ENCODE measurements around the gene BYSL. TPM values are rescaled to one million over a fixed set of nuclear protein-coding genes. Genes with fewer than 3 reads are reported as not detected.

Gene BYSL
- total and polyA plus RNA-seq, 2 donors = 7.8 to 13.0 TPM

DNA sequence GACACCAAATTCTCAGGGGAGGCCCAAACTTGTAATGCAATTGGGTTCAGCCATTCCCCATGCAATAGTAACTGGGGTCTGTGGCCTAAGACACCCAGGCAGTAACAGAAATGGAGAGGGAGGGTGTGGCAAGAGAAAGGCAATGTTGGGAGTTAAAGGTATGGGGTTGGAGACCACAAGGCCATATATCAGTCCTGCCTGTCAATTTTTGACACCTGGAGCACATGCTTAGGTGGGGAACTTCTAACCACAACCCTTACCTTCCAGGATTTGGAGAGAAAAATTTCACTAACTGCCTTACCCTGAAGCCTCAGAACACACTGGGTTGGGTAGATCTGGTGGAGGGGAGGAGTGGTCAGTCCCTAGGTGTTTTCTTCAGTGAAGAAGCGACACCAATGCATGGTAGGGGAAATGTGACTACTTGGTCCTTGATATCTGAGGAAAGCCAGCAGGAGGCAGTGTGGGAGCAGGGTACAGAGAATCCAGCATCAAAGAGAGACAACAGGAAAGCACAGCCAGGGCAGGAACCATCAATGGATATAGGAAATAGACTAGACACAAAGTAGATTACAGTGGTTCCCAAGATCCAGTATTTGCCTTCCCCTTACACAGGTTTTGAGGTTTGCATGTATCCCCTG, 19.3 kb upstream of the BYSL start:
- Histone ChIP-seq H3K36me3 (ENCODE audit: control insufficient read depth in 2 of 2, insufficient read depth in 2 of 2, low read length in 1 of 2) (peaks cover 19 to 50% of the 10 kb centered on the region in 2 donors), H3K4me3 (ENCODE audit: low read length in 2 of 2) (no peak overlapping the region), H3K27ac (ENCODE audit: low read depth in 1 of 2, low read length in 1 of 2) (no peak overlapping the region), H3K4me1 (ENCODE audit: control insufficient read depth in 2 of 2, insufficient read depth in 2 of 2, low read length in 2 of 2) (peaks cover 0 to 4% of the 10 kb centered on the region in 2 donors), H3K9me3 (ENCODE audit: control insufficient read depth in 2 of 2, insufficient read depth in 1 of 2, low read length in 1 of 2) (no peaks in the 10 kb centered on the region), H3K27me3 (ENCODE audit: control insufficient read depth in 2 of 2, insufficient read depth in 1 of 2, low read length in 1 of 2) (no peaks in the 10 kb centered on the region)
- DNase-seq (ENCODE audit: low read depth in 6 of 9, low spot score in 9 of 9) = peak in 5 of 9 donors; percentile 45 to 76 (median 60)
- WGBS = 98% methylated on average over 1 of the region's 1 CpG

DNA sequence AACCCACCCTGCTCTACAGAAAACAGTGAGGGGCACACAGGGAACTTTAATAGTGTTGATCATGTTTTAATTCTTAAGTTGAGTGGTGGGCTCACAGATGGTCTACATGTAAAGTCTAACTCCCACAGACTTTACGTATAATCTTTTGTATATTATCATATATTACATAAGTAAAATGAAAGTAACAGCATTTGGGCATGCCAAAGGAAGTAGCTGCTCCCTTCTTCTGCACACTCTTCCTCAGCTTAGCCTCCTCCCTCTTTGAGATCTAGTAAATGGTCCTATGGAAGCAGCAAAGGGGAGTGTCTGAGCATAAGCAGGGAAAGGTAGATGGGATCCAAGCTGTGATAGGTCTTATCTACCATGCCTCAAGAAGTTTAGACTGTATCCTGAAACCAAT, 11.6 kb upstream of the BYSL start:
- 97% methylated on average over 1 of the region's 1 CpG for WGBS
- no peak overlapping the region for H3K27ac ChIP-seq (ENCODE audit: low read depth in 1 of 2, low read length in 1 of 2)
- H3K4me3 ChIP-seq (ENCODE audit: low read length in 2 of 2) = no peak overlapping the region
- no peak for DNase-seq (ENCODE audit: low read depth in 6 of 9, low spot score in 9 of 9)
- H3K4me1 ChIP-seq (ENCODE audit: control insufficient read depth in 2 of 2, insufficient read depth in 2 of 2, low read length in 2 of 2) = no peaks in the 10 kb centered on the region
- no peaks in the 10 kb centered on the region for H3K9me3 ChIP-seq (ENCODE audit: control insufficient read depth in 2 of 2, insufficient read depth in 1 of 2, low read length in 1 of 2)
- H3K36me3 ChIP-seq (ENCODE audit: control insufficient read depth in 2 of 2, insufficient read depth in 2 of 2, low read length in 1 of 2) = peaks cover 68 to 78% of the 10 kb centered on the region in 2 donors
- no peaks in the 10 kb centered on the region for H3K27me3 ChIP-seq (ENCODE audit: control insufficient read depth in 2 of 2, insufficient read depth in 1 of 2, low read length in 1 of 2)

GRCh38 chr6:41914343-41914742, 7.0 kb upstream of the BYSL start:
- Histone ChIP-seq H3K4me3 (ENCODE audit: low read length in 2 of 2) (no peak overlapping the region), H3K9me3 (ENCODE audit: control insufficient read depth in 2 of 2, insufficient read depth in 1 of 2, low read length in 1 of 2) (no peaks in the 10 kb centered on the region), H3K27me3 (ENCODE audit: control insufficient read depth in 2 of 2, insufficient read depth in 1 of 2, low read length in 1 of 2) (no peaks in the 10 kb centered on the region), H3K27ac (ENCODE audit: low read depth in 1 of 2, low read length in 1 of 2) (no peak overlapping the region), H3K4me1 (ENCODE audit: control insufficient read depth in 2 of 2, insufficient read depth in 2 of 2, low read length in 2 of 2) (no peaks in the 10 kb centered on the region), H3K36me3 (ENCODE audit: control insufficient read depth in 2 of 2, insufficient read depth in 2 of 2, low read length in 1 of 2) (peaks cover 47 to 55% of the 10 kb centered on the region in 2 donors)
- DNase-seq (ENCODE audit: low read depth in 6 of 9, low spot score in 9 of 9) = no peak
- WGBS = 96% methylated on average over 2 of the region's 2 CpGs

DNA sequence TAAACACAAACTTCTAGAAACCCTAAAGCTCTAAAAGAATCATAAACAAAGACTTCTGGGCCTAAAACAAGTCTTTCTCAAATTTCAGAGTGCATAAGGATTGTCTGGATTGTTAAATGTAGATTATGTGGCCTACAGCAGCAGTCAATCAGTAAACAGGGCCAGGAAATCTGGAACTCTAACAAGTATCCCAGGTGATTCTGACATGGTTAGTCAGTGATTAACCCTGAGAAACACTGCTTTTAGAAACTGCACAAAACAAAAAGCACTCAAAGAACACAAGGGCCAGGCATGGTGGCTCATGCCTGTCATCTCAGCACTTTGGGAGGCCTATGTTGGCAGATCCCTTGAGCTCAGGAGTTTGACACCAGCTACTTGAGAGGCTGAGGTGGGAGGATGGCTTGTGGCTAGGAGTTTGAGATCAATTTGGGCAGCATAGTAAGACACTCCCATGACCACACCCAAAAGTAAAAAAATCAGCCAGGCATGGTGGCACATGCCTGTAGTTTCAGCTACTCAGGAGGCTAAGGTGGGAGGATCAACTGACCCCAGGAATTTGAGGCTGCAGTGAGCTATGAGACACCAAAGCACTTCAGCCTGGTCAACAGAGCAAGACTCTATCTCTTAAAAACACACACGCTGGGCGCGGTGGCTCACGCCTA, 6.3 kb upstream of the BYSL start:
- peaks cover 6% of the 10 kb centered on the region in 2 donors for H3K4me1 ChIP-seq (ENCODE audit: control insufficient read depth in 2 of 2, insufficient read depth in 2 of 2, low read length in 2 of 2)
- DNase-seq (ENCODE audit: low read depth in 6 of 9, low spot score in 9 of 9) = no peak
- H3K9me3 ChIP-seq (ENCODE audit: control insufficient read depth in 2 of 2, insufficient read depth in 1 of 2, low read length in 1 of 2) = no peaks in the 10 kb centered on the region
- no peak overlapping the region for H3K4me3 ChIP-seq (ENCODE audit: low read length in 2 of 2)
- peaks cover 42 to 48% of the 10 kb centered on the region in 2 donors for H3K36me3 ChIP-seq (ENCODE audit: control insufficient read depth in 2 of 2, insufficient read depth in 2 of 2, low read length in 1 of 2)
- no peak overlapping the region for H3K27ac ChIP-seq (ENCODE audit: low read depth in 1 of 2, low read length in 1 of 2)
- WGBS = 94% methylated on average over 4 of the region's 4 CpGs
- no peaks in the 10 kb centered on the region for H3K27me3 ChIP-seq (ENCODE audit: control insufficient read depth in 2 of 2, insufficient read depth in 1 of 2, low read length in 1 of 2)

- no peaks in the 10 kb centered on the region for H3K9me3 ChIP-seq (ENCODE audit: control insufficient read depth in 2 of 2, insufficient read depth in 1 of 2, low read length in 1 of 2)
- H3K27ac ChIP-seq (ENCODE audit: low read depth in 1 of 2, low read length in 1 of 2) = no peak overlapping the region
- no peak for DNase-seq (ENCODE audit: low read depth in 6 of 9, low spot score in 9 of 9)
- peaks cover 30 to 37% of the 10 kb centered on the region in 2 donors for H3K36me3 ChIP-seq (ENCODE audit: control insufficient read depth in 2 of 2, insufficient read depth in 2 of 2, low read length in 1 of 2)
- no peak overlapping the region for H3K4me3 ChIP-seq (ENCODE audit: low read length in 2 of 2)
- H3K4me1 ChIP-seq (ENCODE audit: control insufficient read depth in 2 of 2, insufficient read depth in 2 of 2, low read length in 2 of 2) = peaks cover 17% of the 10 kb centered on the region in 2 donors
- 90% methylated on average over 4 of the region's 4 CpGs for WGBS
- no peaks in the 10 kb centered on the region for H3K27me3 ChIP-seq (ENCODE audit: control insufficient read depth in 2 of 2, insufficient read depth in 1 of 2, low read length in 1 of 2)
These were observed 3.8 kb upstream of the BYSL start for GRCh38 chr6:41917528-41917927.

- DNase-seq (ENCODE audit: low read depth in 6 of 9, low spot score in 9 of 9) = no peak
- peak overlapping the region; percentile 92 to 98 for H3K27ac ChIP-seq (ENCODE audit: low read depth in 1 of 2, low read length in 1 of 2)
- H3K4me1 ChIP-seq (ENCODE audit: control insufficient read depth in 2 of 2, insufficient read depth in 2 of 2, low read length in 2 of 2) = peaks cover 22 to 41% of the 10 kb centered on the region in 2 donors
- peak overlapping the region; percentile 86 to 97 for H3K4me3 ChIP-seq (ENCODE audit: low read length in 2 of 2)
- H3K27me3 ChIP-seq (ENCODE audit: control insufficient read depth in 2 of 2, insufficient read depth in 1 of 2, low read length in 1 of 2) = no peaks in the 10 kb centered on the region
- no peaks in the 10 kb centered on the region for H3K9me3 ChIP-seq (ENCODE audit: control insufficient read depth in 2 of 2, insufficient read depth in 1 of 2, low read length in 1 of 2)
- peaks cover 3 to 22% of the 10 kb centered on the region in 2 donors for H3K36me3 ChIP-seq (ENCODE audit: control insufficient read depth in 2 of 2, insufficient read depth in 2 of 2, low read length in 1 of 2)
- under 1% methylated on average over 20 of the region's 20 CpGs for WGBS
These were observed 356 bp downstream of the BYSL start for GRCh38 chr6:41921712-41921998.

- peaks cover 22 to 41% of the 10 kb centered on the region in 2 donors for H3K4me1 ChIP-seq (ENCODE audit: control insufficient read depth in 2 of 2, insufficient read depth in 2 of 2, low read length in 2 of 2)
- H3K27me3 ChIP-seq (ENCODE audit: control insufficient read depth in 2 of 2, insufficient read depth in 1 of 2, low read length in 1 of 2) = no peaks in the 10 kb centered on the region
- no peaks in the 10 kb centered on the region for H3K9me3 ChIP-seq (ENCODE audit: control insufficient read depth in 2 of 2, insufficient read depth in 1 of 2, low read length in 1 of 2)
- peak overlapping the region in 1 of 2 donors; percentile 98 for H3K27ac ChIP-seq (ENCODE audit: low read depth in 1 of 2, low read length in 1 of 2)
- peaks cover 1 to 22% of the 10 kb centered on the region in 2 donors for H3K36me3 ChIP-seq (ENCODE audit: control insufficient read depth in 2 of 2, insufficient read depth in 2 of 2, low read length in 1 of 2)
- peak overlapping the region; percentile 86 to 97 for H3K4me3 ChIP-seq (ENCODE audit: low read length in 2 of 2)
- WGBS = 7% methylated on average over 7 of the region's 7 CpGs
- no peak for DNase-seq (ENCODE audit: low read depth in 6 of 9, low spot score in 9 of 9)
These were observed 855 bp downstream of the BYSL start for GRCh38 chr6:41922154-41922553.

DNA sequence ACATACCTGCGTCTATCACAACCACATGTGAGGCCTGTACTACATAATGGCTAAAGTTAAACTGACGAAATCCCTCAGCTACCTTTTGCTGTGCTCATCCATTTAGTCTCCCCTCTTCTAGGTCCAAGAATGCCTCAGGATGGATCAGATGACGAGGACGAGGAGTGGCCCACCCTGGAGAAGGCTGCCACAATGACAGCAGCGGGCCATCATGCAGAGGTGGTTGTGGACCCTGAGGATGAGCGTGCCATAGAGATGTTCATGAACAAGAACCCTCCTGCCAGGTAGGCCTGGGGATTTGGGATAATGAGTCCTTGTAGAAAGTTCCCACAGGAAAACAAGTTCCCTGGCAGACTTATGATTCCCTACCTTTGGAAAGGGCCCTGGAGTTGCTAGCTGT, 6.0 kb downstream of the BYSL start:
- no peak overlapping the region for H3K27ac ChIP-seq (ENCODE audit: low read depth in 1 of 2, low read length in 1 of 2)
- no peak overlapping the region for H3K4me3 ChIP-seq (ENCODE audit: low read length in 2 of 2)
- peaks cover 8 to 26% of the 10 kb centered on the region in 2 donors for H3K4me1 ChIP-seq (ENCODE audit: control insufficient read depth in 2 of 2, insufficient read depth in 2 of 2, low read length in 2 of 2)
- no peak for DNase-seq (ENCODE audit: low read depth in 6 of 9, low spot score in 9 of 9)
- H3K9me3 ChIP-seq (ENCODE audit: control insufficient read depth in 2 of 2, insufficient read depth in 1 of 2, low read length in 1 of 2) = no peaks in the 10 kb centered on the region
- no peaks in the 10 kb centered on the region for H3K27me3 ChIP-seq (ENCODE audit: control insufficient read depth in 2 of 2, insufficient read depth in 1 of 2, low read length in 1 of 2)
- WGBS = 98% methylated on average over 6 of the region's 6 CpGs
- peaks cover 50 to 73% of the 10 kb centered on the region in 2 donors for H3K36me3 ChIP-seq (ENCODE audit: control insufficient read depth in 2 of 2, insufficient read depth in 2 of 2, low read length in 1 of 2)

DNA sequence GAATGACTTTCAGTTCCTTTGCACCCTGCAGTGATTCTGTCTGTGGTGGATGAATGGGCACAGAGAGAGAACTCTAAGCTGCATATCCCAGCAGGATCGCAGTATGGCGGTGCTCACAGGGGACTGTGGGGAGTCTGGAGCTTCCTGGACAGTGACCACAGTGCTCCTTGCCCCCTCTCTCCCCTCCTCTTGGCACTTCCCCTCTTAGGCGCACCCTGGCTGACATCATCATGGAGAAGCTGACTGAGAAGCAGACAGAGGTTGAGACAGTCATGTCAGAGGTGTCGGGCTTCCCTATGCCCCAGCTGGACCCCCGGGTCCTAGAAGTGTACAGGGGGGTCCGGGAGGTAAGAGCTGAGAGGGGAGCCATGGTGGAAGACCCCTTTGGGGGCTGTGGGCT, 8.6 kb downstream of the BYSL start:
- H3K27ac ChIP-seq (ENCODE audit: low read depth in 1 of 2, low read length in 1 of 2) = no peak overlapping the region
- no peaks in the 10 kb centered on the region for H3K27me3 ChIP-seq (ENCODE audit: control insufficient read depth in 2 of 2, insufficient read depth in 1 of 2, low read length in 1 of 2)
- 98% methylated on average over 6 of the region's 6 CpGs for WGBS
- peaks cover 0 to 8% of the 10 kb centered on the region in 2 donors for H3K4me1 ChIP-seq (ENCODE audit: control insufficient read depth in 2 of 2, insufficient read depth in 2 of 2, low read length in 2 of 2)
- H3K36me3 ChIP-seq (ENCODE audit: control insufficient read depth in 2 of 2, insufficient read depth in 2 of 2, low read length in 1 of 2) = peaks cover 72 to 86% of the 10 kb centered on the region in 2 donors
- no peaks in the 10 kb centered on the region for H3K9me3 ChIP-seq (ENCODE audit: control insufficient read depth in 2 of 2, insufficient read depth in 1 of 2, low read length in 1 of 2)
- H3K4me3 ChIP-seq (ENCODE audit: low read length in 2 of 2) = no peak overlapping the region
- no peak for DNase-seq (ENCODE audit: low read depth in 6 of 9, low spot score in 9 of 9)
